Hematopoietic multipotent progenitor cell treated with erythropoietin and hydrocortisone succinate and interleukin-3 and kit ligand, for 17 days (in vitro differentiated cells): ENCODE data around the gene ARRB2.
"Not testable (repeated sequence)": the region's sequence is repeated elsewhere in the genome, so short reads cannot be mapped to it uniquely, and the experiment has no call there.

Experiments used
- DNase-seq: peaks from one replicate; pipeline ENCODE4 v3.0.0-alpha.2; 2015; ENCODE audit warnings: low spot score

The ARRB2 gene

DNA sequence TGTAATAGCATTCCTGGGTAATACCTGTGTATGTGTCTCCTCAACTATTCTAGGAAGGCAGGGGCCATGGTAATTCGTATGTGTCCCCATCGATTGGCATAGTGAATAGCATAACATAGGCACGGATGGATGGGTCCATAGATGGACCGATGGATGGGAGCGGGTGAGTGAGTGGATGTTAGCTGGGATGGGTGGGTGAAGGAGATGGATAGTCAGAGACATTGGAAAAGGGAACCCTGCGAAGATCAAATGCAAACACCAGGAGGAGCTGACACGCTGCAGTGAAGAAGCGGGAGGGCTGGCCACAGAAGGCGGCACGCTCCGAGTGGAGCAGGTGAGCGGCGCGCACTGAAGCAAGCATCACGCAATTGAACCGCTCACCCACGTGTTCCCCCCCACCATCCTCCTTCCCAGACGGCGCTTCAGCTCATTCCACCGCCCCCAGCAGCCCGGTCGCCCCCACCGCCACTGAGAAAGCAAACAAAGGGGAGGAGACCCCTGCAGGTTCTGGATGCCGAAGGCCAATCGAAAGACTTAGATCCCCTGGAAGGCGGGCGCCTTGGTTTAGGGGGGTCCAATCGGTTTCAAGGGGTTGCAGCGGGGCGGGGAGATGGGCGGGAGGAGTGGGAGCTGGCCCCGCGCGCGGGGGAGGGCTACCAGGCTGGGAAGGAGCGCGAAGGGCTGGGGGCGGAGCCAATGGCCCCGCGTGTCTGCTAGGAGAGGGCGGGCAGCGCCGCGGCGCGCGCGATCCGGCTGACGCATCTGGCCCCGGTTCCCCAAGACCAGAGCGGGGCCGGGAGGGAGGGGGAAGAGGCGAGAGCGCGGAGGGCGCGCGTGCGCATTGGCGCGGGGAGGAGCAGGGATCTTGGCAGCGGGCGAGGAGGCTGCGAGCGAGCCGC, at the start of gene ARRB2:
Gene ARRB2, plus strand, starts transcription at position 839 of the 899 bp plus-strand sequence. CDS start 90 bp downstream, outside the sequence.
- DNase-seq, result peak; percentile 98

DNA sequence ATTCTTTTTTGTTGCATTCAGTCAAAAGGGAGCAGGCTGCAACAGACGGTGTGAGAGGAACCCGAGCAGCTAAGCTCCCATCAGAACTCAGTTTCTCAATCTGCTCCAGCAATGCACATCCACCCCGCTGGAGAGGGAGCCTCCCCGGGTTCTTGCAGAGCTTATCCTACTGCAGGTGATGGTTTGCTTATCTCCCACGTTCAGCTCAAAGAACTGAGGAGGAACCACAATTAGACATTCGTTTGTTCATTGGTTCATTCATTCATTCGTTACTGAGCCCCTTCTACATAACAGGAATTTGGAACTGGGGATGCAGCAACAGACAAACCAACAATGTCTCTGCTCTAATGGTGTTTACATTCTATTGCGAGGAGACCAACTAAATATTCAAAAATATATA, 46.7 kb upstream of the ARRB2 start:
- DNase-seq, result no peak

- DNase-seq, result no peak
Observed at GRCh38 chr17:4664230-4664629, 46.2 kb upstream of the ARRB2 start.

- DNase-seq, result no peak
Observed at GRCh38 chr17:4665027-4665426, 45.4 kb upstream of the ARRB2 start.

GRCh38 chr17:4666296-4666695, 44.1 kb upstream of the ARRB2 start:
- no peak for DNase-seq

DNA sequence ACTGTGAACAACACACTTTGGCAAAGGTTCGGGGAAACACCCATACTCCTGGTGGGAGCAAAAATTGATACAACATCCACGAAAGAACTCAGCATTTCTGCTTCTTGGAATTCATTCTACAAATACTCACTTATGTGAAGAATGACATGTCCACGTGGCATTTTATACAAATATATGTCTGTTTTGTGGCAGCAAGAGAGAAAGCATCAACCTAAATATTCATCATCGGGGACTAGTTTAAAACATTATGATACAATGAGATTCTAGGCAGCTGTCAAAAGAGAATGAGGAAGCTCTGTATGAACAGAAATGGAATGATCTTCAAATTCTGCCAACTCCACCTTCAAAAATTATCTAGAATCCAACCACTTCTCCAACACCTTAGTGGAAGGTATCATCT, 43.3 kb upstream of the ARRB2 start:
- DNase-seq, result no peak

DNA sequence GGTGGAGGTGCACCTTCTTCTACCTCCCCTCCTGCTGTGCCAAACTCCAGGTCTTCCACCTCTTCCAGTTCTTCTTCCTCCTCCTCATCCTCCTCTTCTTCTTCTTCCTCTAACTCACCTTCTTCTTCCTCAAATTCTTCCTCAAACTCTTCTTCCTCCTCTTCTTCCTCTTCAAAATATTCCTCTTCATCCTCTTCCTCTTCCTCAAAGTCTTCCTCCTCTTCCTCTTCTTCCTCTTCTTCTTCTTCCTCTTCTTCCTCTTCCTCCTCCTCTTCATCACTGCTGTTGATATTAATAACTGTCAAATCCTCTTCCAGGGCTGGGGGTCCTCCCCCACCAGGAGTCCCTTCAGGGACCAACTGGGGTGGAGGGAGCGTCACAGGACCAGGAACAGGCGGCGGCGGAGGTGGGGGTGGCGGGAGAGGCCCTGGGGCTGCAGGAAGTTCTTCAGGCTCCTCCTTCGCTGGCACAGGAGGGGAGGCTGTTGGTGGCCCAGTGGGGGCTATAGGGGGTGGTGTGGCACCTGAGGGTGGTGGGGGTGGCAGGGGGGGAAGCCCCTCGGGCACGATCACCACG, 38.3 kb upstream of the ARRB2 start:
- no peak for DNase-seq

GRCh38 chr17:4672751-4673150, 37.7 kb upstream of the ARRB2 start:
- no peak for DNase-seq

DNA sequence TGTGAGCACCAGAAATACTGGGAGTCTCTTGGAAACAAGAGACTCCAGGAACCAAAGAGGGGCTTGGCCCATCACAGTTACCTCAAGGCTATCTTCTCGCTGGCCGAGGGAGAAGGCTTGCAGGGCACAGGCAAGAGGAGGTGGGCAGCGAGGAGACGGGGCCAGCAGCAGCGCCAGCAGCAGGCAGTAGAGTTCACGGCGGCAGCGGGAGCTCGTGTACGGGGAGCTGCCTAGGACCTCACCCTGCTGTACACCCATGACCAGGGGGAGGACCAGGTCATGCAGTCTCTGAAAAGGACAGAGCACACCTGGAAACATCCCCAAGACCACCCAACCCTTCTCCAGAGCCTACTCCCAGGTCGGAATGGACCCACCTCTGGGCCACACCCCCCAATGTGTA, 37.3 kb upstream of the ARRB2 start:
- DNase-seq, result no peak

GRCh38 chr17:4673986-4674684, 36.3 kb upstream of the ARRB2 start:
- no peak for DNase-seq

DNA sequence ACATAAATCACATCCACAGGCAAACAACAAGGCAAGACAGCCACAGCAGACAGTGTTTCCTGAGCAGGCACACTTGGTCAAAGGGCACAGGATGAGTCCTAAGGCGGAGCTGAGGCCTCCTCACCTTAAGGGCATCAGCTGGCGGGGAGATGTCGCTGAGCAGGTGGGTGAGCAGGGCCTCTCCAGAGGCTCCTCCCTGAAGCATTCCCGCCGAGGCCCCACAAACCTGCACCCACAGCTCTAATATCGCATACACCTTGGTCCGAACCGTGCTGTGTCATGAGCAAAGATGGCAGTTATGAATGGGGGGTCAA, 35.8 kb upstream of the ARRB2 start:
- DNase-seq, result no peak

GRCh38 chr17:4675791-4676190, 34.6 kb upstream of the ARRB2 start:
- DNase-seq, result no peak

DNA sequence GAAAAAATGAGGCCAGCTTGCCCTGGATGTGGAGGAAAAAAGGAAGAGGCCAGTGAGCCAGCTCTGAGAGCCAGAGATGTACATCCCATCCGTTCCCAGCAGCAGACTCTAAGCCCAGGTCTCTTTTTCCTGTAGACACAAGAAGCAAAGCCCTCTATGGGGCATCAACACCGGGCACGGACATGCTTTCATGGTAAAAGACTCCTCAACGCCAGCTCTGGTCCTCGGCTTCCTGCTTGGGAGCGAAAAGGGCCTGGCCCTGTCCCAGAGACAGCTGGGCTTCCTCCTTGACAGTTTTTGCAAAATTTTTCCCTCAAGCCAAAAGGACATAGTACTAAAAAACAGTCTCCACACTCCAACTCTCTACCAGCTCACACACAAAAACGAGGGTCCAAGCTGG, 33.6 kb upstream of the ARRB2 start:
- DNase-seq, result no peak

GRCh38 chr17:4678448-4679026, 31.9 kb upstream of the ARRB2 start:
- DNase-seq, result no peak

GRCh38 chr17:4679658-4680057, 30.8 kb upstream of the ARRB2 start:
- DNase-seq, result no peak

- not testable (repeated sequence) for DNase-seq
Observed at GRCh38 chr17:4683739-4684138, 26.7 kb upstream of the ARRB2 start.

DNA sequence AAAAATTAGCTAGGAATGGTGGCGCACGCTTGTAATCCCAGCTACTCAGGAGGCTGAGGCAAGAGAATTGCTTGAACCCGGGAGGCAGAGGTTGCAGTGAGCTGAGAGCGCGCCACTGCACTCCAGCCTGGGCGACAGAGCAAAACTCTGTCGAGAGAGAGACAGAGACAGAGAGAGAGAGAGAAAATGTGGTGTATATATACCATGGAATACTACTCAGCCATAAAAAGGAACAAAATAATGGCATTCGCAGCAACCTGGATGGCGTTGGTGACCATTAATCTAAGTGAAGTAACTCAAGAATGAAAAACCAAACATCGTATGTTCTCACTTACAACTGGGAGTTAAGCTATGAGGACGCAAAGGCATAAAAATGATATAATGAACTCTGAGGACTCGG, 20.6 kb upstream of the ARRB2 start:
- not testable (repeated sequence) for DNase-seq

GRCh38 chr17:4690745-4691144, 19.7 kb upstream of the ARRB2 start:
- no peak for DNase-seq

DNA sequence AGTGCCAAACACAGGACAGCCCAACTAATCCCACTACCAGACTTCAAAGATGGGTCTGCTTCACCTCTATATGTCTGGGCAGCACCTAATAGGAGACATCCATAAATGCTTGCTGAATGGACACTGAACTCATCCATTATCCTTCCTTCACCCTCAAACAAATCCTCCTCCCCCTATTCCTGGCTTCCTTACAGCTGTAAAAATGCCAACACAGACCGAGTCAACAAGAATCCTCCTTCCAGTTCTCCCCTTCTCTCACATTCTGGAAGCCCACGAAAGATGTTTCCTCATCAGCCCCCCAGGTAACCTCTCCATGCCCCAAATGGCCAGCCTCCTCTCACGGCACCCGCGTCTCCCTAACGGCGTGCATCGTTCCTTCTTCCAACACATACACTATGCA, 18.7 kb upstream of the ARRB2 start:
- DNase-seq, result no peak

GRCh38 chr17:4693416-4693815, 17.0 kb upstream of the ARRB2 start:
- DNase-seq, result no peak

GRCh38 chr17:4696437-4696805, 14.0 kb upstream of the ARRB2 start:
- DNase-seq, result no peak

GRCh38 chr17:4699401-4700056, 10.9 kb upstream of the ARRB2 start:
- not testable (repeated sequence) for DNase-seq
